ENCODE results near the gene MR1. TPM values are rescaled to one million over a fixed set of nuclear protein-coding genes. Genes with fewer than 3 reads are reported as not detected.

The MR1 gene
- total RNA-seq, 4 donors from 2014 or later = 9.1 to 21.8 (median 13.8) TPM

DNA sequence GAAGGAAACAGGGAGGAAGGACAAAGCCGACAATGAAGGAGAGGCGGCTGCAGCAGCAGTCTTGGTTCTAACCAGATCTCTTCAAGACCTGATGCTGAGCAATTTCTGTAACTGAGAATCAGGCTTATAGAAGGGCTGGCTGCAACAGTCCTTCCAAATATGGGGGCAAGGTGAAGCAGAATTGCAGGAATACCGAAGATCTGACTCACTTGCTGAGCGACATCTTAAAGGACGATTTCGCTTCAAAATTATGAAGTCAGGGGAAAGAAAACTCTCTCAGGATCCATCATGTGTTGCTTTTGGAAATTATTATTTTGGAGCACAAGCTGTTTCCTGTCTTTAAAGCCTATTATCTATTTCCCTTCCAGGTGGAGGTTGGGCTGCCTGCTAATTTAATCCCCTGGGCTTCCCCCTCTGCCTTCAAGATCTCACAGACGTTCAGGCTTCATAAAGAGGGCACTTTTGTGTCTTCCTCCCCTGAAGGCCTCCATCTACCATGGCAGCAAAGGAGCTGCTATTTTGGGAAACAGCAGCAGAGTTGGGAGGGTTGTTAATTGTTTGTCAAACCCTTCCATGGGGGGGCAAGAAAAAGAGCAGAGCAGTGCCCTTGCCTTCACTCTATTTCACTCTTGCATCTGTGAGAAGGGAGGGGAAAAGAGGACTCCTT lies 43.9 kb downstream of the MR1 start:
- no peak overlapping the region for H3K4me3 ChIP-seq
- H3K9me3 ChIP-seq = no peaks in the 10 kb centered on the region
- TF ChIP-seq POLR2A (IDR thresholded peaks at IDR 0.05) = no peak
- TF ChIP-seq, protein P1, sequence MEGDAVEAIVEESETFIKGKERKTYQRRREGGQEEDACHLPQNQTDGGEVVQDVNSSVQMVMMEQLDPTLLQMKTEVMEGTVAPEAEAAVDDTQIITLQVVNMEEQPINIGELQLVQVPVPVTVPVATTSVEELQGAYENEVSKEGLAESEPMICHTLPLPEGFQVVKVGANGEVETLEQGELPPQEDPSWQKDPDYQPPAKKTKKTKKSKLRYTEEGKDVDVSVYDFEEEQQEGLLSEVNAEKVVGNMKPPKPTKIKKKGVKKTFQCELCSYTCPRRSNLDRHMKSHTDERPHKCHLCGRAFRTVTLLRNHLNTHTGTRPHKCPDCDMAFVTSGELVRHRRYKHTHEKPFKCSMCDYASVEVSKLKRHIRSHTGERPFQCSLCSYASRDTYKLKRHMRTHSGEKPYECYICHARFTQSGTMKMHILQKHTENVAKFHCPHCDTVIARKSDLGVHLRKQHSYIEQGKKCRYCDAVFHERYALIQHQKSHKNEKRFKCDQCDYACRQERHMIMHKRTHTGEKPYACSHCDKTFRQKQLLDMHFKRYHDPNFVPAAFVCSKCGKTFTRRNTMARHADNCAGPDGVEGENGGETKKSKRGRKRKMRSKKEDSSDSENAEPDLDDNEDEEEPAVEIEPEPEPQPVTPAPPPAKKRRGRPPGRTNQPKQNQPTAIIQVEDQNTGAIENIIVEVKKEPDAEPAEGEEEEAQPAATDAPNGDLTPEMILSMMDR (IDR thresholded peaks at IDR 0.05) = no peak
- no peaks in the 10 kb centered on the region for H3K4me1 ChIP-seq
- intact Hi-C loops (cut with DNase I) = no loop called here
- H3K27ac ChIP-seq = no peak overlapping the region
- H3K36me3 ChIP-seq = no peaks in the 10 kb centered on the region
- H3K27me3 ChIP-seq = peaks cover 0 to 6% (median 0%) of the 10 kb centered on the region in 4 donors
- no peak for DNase-seq
- WGBS, 2 donors = 69 to 74% methylated on average over 7 of the region's 7 CpGs

- 44 to 67% methylated on average over 2 of the region's 2 CpGs for WGBS, 2 donors
- Histone ChIP-seq H3K4me3 (no peak overlapping the region), H3K9me3 (no peaks in the 10 kb centered on the region), H3K27me3 (peaks cover 0 to 6% (median 0%) of the 10 kb centered on the region in 4 donors), H3K4me1 (peaks cover 0 to 5% (median 0%) of the 10 kb centered on the region in 3 donors), H3K27ac (no peak overlapping the region), H3K36me3 (no peaks in the 10 kb centered on the region)
- TF ChIP-seq POLR2A (IDR thresholded peaks at IDR 0.05) = no peak
- DNase-seq = no peak
- intact Hi-C loops (cut with DNase I) = no loop called here
These were observed 45.6 kb downstream of the MR1 start for GRCh38 chr1:181079382-181079781.

- Histone ChIP-seq H3K27me3 (peaks cover 0 to 6% (median 0%) of the 10 kb centered on the region in 4 donors), H3K9me3 (no peaks in the 10 kb centered on the region), H3K4me1 (peaks cover 0 to 7% (median 0%) of the 10 kb centered on the region in 3 donors), H3K27ac (no peak overlapping the region), H3K4me3 (no peak overlapping the region), H3K36me3 (no peaks in the 10 kb centered on the region)
- TF ChIP-seq POLR2A (IDR thresholded peaks at IDR 0.05) = no peak
- TF ChIP-seq, protein P1 (IDR thresholded peaks at IDR 0.05) = no peak
- 46 to 89% methylated on average over 4 of the region's 4 CpGs for WGBS, 2 donors
- intact Hi-C loops (cut with DNase I) = no loop called here
- DNase-seq = no peak
These were observed 46.1 kb downstream of the MR1 start for GRCh38 chr1:181079920-181080319.

GRCh38 chr1:181080556-181080955 lies 46.8 kb downstream of the MR1 start:
- DNase-seq = no peak
- Histone ChIP-seq H3K4me1 (peaks cover 0 to 7% (median 0%) of the 10 kb centered on the region in 3 donors), H3K27me3 (peaks cover 0 to 6% (median 0%) of the 10 kb centered on the region in 4 donors), H3K9me3 (no peaks in the 10 kb centered on the region), H3K4me3 (no peak overlapping the region), H3K27ac (no peak overlapping the region), H3K36me3 (no peaks in the 10 kb centered on the region)
- WGBS, 2 donors = 87 to 89% methylated on average over 4 of the region's 4 CpGs
- intact Hi-C loops (cut with DNase I) = no loop called here
- TF ChIP-seq, protein P1 (IDR thresholded peaks at IDR 0.05) = no peak
- TF ChIP-seq POLR2A (IDR thresholded peaks at IDR 0.05) = no peak

DNA sequence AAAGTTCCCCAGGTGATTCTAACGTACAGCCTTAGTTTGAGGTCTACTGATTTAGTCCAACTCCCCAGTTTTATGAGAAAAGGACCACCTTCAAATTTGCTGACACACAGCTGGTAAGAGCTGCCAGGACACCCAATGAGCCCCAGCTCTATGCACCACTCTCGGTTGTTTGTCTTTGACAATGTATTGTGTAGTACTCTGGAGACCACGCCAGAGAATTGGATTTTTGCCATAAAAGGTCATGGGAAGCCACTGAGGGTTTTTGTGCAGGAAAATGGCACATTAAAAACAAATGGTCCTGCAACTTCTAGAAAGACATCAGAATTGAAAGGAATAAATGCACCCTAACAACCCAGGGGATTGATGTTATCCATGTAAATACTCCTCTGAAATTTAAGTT lies 47.6 kb downstream of the MR1 start:
- no peak overlapping the region for H3K4me3 ChIP-seq

More for the DNA sequence above, 47.6 kb downstream of the MR1 start:
- DNase-seq = no peak
- Histone ChIP-seq H3K27me3 (peaks cover 0 to 6% (median 0%) of the 10 kb centered on the region in 4 donors), H3K36me3 (no peaks in the 10 kb centered on the region), H3K27ac (no peak overlapping the region), H3K9me3 (no peaks in the 10 kb centered on the region), H3K4me1 (peaks cover 0 to 7% (median 0%) of the 10 kb centered on the region in 3 donors)
- TF ChIP-seq POLR2A (IDR thresholded peaks at IDR 0.05) = no peak
- TF ChIP-seq, protein P1 (IDR thresholded peaks at IDR 0.05) = no peak
- WGBS, 2 donors = 49 to 76% methylated on average over 2 to 3 of the region's 3 CpGs
- intact Hi-C loops (cut with DNase I) = no loop called here
